GM06990 (cell line): ENCODE data around the gene ZNF598.
A peak's percentile ranks its signal among the peaks of the same experiment; 100 is the strongest.

Experiments
- DNase-seq: peaks from one replicate; pipeline ENCODE4 v3.0.0-alpha.2; 2011; ENCODE audit not compliant: insufficient read length; ENCODE audit errors: extremely low read depth
- H3K27me3 ChIP-seq: replicated peaks from 2 replicates; pipeline ENCODE4 v1.6.0; 2011; ENCODE audit warnings: low read length; ENCODE audit not compliant: control insufficient read depth, insufficient read depth
- H3K36me3 ChIP-seq: 2 replicates; pipeline ENCODE4 v1.5.1; 2011; ENCODE audit warnings: low read length; ENCODE audit not compliant: control insufficient read depth, insufficient read depth
- H3K4me3 ChIP-seq: replicated peaks from 2 replicates; pipeline ENCODE4 v1.5.1; 2011; ENCODE audit warnings: low read depth, mild to moderate bottlenecking, control low read depth, low read length
- TF ChIP-seq, protein P1 (sequence below): IDR thresholded peaks from 2 replicates; pipeline ENCODE4 v1.5.1; 2011; ENCODE audit warnings: low read length, control low read depth, mild to moderate bottlenecking, inconsistent platforms; ENCODE audit not compliant: insufficient read depth, poor library complexity, severe bottlenecking

Gene ZNF598

DNA sequence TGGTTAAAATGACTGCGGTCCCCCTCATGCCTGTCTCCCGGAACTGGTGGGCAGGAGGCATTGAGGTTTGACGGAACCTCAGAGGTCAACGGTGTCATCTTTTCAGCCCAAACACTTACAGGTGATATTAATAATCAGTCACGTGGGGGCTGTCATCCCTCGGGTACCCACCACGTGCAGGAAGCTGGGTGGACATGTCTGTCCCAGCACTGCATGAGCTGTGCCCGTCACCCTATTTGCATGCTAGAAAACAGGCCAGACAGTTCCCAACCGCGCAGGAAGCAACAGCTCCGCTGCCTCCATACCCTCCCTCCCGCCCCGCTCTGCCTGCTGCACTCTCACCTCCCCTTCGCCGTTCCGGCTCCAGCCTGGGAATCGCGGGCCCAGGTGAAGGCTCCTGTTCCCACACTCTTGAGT, 18.5 kb downstream of the ZNF598 start:
- TF ChIP-seq, protein P1, sequence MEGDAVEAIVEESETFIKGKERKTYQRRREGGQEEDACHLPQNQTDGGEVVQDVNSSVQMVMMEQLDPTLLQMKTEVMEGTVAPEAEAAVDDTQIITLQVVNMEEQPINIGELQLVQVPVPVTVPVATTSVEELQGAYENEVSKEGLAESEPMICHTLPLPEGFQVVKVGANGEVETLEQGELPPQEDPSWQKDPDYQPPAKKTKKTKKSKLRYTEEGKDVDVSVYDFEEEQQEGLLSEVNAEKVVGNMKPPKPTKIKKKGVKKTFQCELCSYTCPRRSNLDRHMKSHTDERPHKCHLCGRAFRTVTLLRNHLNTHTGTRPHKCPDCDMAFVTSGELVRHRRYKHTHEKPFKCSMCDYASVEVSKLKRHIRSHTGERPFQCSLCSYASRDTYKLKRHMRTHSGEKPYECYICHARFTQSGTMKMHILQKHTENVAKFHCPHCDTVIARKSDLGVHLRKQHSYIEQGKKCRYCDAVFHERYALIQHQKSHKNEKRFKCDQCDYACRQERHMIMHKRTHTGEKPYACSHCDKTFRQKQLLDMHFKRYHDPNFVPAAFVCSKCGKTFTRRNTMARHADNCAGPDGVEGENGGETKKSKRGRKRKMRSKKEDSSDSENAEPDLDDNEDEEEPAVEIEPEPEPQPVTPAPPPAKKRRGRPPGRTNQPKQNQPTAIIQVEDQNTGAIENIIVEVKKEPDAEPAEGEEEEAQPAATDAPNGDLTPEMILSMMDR, result no peak
- Histone ChIP-seq H3K36me3 (peaks cover 5% of the 10 kb centered on the region), H3K27me3 (no peaks in the 10 kb centered on the region), H3K4me3 (peak overlapping the region; percentile 61)
- peak; percentile 76 for DNase-seq

DNA sequence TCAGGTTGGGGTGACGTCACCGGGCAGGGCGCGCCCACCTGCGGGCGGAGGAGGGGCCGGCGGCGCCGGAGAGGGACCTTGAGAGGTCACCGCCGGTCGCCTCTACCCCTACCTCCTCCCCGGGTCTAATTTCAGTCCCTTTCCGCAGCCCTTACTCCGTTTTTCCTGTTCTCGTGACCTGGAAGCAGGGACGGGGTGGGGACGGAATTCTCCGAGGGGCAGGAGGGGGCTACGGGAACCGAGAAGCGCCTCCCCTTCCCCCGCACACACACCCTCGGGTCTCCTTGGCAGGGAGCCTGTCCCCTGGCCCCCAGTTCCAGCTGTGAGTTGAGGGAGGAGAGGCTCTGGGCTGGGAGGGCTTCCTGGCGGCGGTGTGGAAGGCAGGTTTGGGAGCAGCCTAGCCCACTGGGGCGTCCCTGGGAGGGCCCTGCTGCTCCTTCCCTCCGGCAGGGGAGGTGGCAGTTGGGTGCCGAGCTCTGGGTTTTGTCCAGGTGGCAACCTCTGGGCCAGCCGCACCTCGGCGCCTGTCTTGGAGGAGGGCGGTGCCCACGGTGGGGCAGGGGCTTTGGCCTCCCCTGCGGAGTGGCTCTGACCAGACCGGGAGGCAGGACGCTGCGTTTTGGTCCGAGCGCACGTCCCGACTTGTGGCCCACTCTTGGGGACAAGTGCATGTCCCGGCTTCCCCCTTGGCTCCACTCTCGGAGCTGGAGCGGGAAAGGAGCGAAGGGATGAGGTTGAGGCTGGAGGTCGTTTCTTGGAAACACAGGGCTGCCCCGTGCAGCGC, 19.1 kb downstream of the ZNF598 start:
- no peak for DNase-seq
- peak overlapping the region; percentile 61 for H3K4me3 ChIP-seq
- TF ChIP-seq, protein P1, result no peak
- H3K27me3 ChIP-seq, result no peaks in the 10 kb centered on the region
- H3K36me3 ChIP-seq, result peaks cover 11% of the 10 kb centered on the region

DNA sequence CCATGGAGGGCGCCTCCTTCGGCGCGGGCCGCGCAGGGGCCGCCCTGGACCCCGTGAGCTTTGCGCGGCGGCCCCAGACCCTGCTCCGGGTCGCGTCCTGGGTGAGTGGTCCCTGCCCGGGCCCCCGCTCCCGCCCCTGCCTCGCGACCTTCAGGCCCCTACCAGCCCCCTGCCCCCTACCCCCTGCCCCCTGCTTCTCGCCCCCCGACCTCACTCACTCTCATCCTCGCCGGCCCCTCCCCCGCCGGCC, 19.6 kb downstream of the ZNF598 start:
- H3K27me3 ChIP-seq, result no peaks in the 10 kb centered on the region
- TF ChIP-seq, protein P1, result no peak
- DNase-seq, result no peak
- H3K36me3 ChIP-seq, result peaks cover 11% of the 10 kb centered on the region
- H3K4me3 ChIP-seq, result peak overlapping the region; percentile 61

DNA sequence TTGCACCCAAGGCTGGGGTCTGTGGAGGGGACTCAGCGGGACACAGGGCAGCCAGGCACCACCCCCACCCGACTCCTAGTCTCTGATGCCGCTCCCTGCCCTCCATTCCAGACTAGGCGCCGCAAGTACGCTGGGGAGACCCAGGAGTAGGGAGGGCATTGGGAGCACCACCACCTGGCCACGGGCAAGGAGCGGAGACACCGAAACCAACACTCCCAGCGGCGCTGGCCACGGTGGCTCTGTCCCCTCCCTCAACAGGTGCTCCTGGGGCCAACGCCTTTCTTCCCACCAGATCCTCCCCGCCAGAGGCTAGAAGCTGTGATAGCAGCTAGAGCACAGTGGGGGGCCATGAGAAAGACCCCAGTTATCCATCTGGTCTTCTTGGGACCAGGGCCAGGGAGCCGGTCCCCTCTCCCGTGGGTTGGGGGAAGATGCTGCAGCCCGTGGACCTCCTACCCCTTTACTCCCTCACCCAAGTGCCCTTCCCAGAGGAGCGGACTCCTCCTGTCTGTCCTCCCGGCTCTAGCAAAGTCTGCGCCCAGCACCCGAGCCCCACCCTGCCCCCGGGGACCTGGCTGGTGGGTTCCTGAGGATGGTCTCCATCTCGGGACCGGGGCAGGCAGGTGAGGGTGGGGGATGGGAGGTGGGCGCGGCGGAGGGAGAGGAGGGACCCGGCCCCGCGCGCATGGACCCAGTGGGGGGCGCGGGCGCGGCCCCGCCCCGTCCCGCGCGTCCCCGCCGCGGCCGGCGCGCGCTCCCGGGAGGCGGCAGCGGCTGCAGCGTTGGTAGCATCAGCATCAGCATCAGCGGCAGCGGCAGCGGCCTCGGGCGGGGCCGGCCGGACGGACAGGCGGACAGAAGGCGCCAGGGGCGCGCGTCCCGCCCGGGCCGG, 20.2 kb downstream of the ZNF598 start, which contains the start of gene SYNGR3:
Gene SYNGR3 (plus strand): TSS at position 762 of the 892 bp plus-strand sequence. CDS start 133 bp downstream, outside the sequence.
- Histone ChIP-seq H3K27me3 (no peaks in the 10 kb centered on the region), H3K4me3 (peak within 1 kb of the TSS; percentile 61), H3K36me3 (peaks cover 11% of the 10 kb centered on the region)
- TF ChIP-seq, protein P1, result no peak
- no peak for DNase-seq

DNA sequence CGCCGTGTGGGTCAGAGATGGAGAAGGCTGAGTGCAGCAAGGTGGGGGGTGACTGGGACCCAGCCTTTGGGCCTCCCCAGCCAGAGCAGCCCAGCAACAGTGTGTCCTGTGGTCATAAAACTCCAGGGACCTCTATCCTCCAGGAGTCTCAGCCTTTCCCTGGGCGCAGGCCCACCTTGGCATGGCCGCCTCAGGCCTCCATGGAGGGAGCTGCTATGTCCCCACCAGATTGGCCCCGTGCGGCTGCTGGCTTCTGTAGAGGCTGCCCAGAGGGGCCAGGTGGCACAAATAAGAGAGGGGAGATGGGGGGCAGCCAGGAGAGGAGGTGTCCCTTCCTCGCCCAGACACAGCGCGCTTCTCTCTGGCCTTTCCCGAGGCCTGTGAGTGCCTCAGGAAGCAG, 22.4 kb downstream of the ZNF598 start:
- Histone ChIP-seq H3K36me3 (peaks cover 11% of the 10 kb centered on the region), H3K27me3 (no peaks in the 10 kb centered on the region; the same call in 1 of the 2 replicates), H3K4me3 (no peak overlapping the region)
- DNase-seq, result no peak
- TF ChIP-seq, protein P1, result no peak
